Thoracic aorta (tissue), 2 donors: ENCODE data around the gene ISL2. TPM values are rescaled to one million over a fixed set of nuclear protein-coding genes. Genes with fewer than 3 reads are reported as not detected.

ENCODE experiments used
- ATAC-seq: fragments of 150-250 bp; one replicate; pipeline ENCODE4 v1.8.0; 2017; ENCODE audit warnings: low read depth; ENCODE audit not compliant: insufficient number of reproducible peaks, low FRiP score
- DNase-seq: peaks from one replicate; pipeline ENCODE4 v3.0.0-alpha.2; 2020; ENCODE audit warnings: low spot score
- H3K27ac ChIP-seq, 2 donors: fragments of 200-600 bp; sonication (generic); 1 replicate in 1 of 2; 2 replicates in 1 of 2; pipeline ENCODE4 v1.5.1; 2016; ENCODE audit warnings: mild to moderate bottlenecking in 2 of 2, moderate library complexity in 2 of 2
- H3K27me3 ChIP-seq: fragments of 200-600 bp; sonication (generic); replicated peaks from 2 replicates; pipeline ENCODE4 v1.6.0; 2016; ENCODE audit warnings: mild to moderate bottlenecking; ENCODE audit not compliant: insufficient read depth
- H3K36me3 ChIP-seq: fragments of 200-600 bp; sonication (generic); one replicate; pipeline ENCODE4 v1.5.1; 2016
- H3K4me1 ChIP-seq, 2 donors: fragments of 200-600 bp; sonication (generic); 1 replicate in 1 of 2; 2 replicates in 1 of 2; pipeline versions ENCODE4 v1.5.1 to v1.6.0; 2016; ENCODE audit warnings: low read depth in 2 of 2, mild to moderate bottlenecking in 1 of 2; ENCODE audit not compliant: control insufficient read depth in 1 of 2
- H3K4me3 ChIP-seq: fragments of 200-600 bp; sonication (generic); 2 replicates; pipeline ENCODE4 v1.5.1; 2016; ENCODE audit warnings: mild to moderate bottlenecking
- H3K9me3 ChIP-seq: fragments of 200-600 bp; sonication (generic); 2 replicates; pipeline ENCODE4 v1.5.1; 2016
- CTCF ChIP-seq: fragments of 200-600 bp; sonication (generic); IDR thresholded peaks from one replicate; pipeline ENCODE4 v1.5.1; 2019; ENCODE audit warnings: antibody characterized with exemption
- total RNA-seq, 2 donors: library from RNA; depleted of rRNA; stranded (reverse); fragments of >200 nt; gene quantifications; one replicate each; pipeline versions ENCODE4 v1.1.0 to v1.2.3, GENCODE V29; 2016

Gene ISL2
- total RNA-seq, 2 donors from 2014 or later, result not detected

GRCh38 chr15:76328106-76328696 lies 8.4 kb upstream of the ISL2 start:
- no peaks in the 10 kb centered on the region for H3K27me3 ChIP-seq
- no peak for TF ChIP-seq CTCF
- no peaks in the 10 kb centered on the region for H3K9me3 ChIP-seq

GRCh38 chr15:76328958-76329357 lies 7.6 kb upstream of the ISL2 start:
- Histone ChIP-seq H3K36me3 (no peaks in the 10 kb centered on the region), H3K27ac (no peak overlapping the region), H3K4me1 (no peaks in the 10 kb centered on the region), H3K4me3 (no peak overlapping the region), H3K27me3 (no peaks in the 10 kb centered on the region), H3K9me3 (no peaks in the 10 kb centered on the region)
- DNase-seq (no peak), ATAC-seq (no peak)
- no peak for TF ChIP-seq CTCF

More at GRCh38 chr15:76328106-76328696, 8.4 kb upstream of the ISL2 start:
- H3K36me3 ChIP-seq, result no peaks in the 10 kb centered on the region
- H3K27ac ChIP-seq, result no peak overlapping the region
- no peaks in the 10 kb centered on the region for H3K4me1 ChIP-seq
- no peak overlapping the region for H3K4me3 ChIP-seq
- DNase-seq, result no peak
- no peak for ATAC-seq

GRCh38 chr15:76330080-76330680 lies 6.4 kb upstream of the ISL2 start:
- DNase-seq, result no peak
- Histone ChIP-seq H3K36me3 (no peaks in the 10 kb centered on the region), H3K4me3 (no peak overlapping the region), H3K27ac (no peak overlapping the region), H3K9me3 (no peaks in the 10 kb centered on the region), H3K4me1 (no peaks in the 10 kb centered on the region), H3K27me3 (peaks cover 5% of the 10 kb centered on the region)
- peak; percentile 53 for TF ChIP-seq CTCF
- no peak for ATAC-seq

GRCh38 chr15:76332796-76333195 lies 3.8 kb upstream of the ISL2 start:
- no peaks in the 10 kb centered on the region for H3K36me3 ChIP-seq
- DNase-seq (no peak), ATAC-seq (no peak)
- no peaks in the 10 kb centered on the region for H3K9me3 ChIP-seq
- H3K27ac ChIP-seq, result no peak overlapping the region
- H3K27me3 ChIP-seq, result peaks cover 24% of the 10 kb centered on the region
- H3K4me3 ChIP-seq, result no peak overlapping the region
- no peak for TF ChIP-seq CTCF
- H3K4me1 ChIP-seq, result peaks cover 0 to 12% of the 10 kb centered on the region in 2 donors

- DNase-seq (no peak), ATAC-seq (no peak)
- no peak overlapping the region for H3K4me3 ChIP-seq
- H3K36me3 ChIP-seq, result no peaks in the 10 kb centered on the region
- no peak for TF ChIP-seq CTCF
- H3K27me3 ChIP-seq, result peaks cover 29% of the 10 kb centered on the region
- H3K27ac ChIP-seq, result no peak overlapping the region
- H3K4me1 ChIP-seq, result peaks cover 0 to 17% of the 10 kb centered on the region in 2 donors
- H3K9me3 ChIP-seq, result no peaks in the 10 kb centered on the region
Observed at GRCh38 chr15:76333309-76333708, 3.3 kb upstream of the ISL2 start.
